K562 (cell line): ENCODE data around the gene UMODL1. TPM values are rescaled to one million over a fixed set of nuclear protein-coding genes. Genes with fewer than 3 reads are reported as not detected.
A peak's percentile ranks its signal among the peaks of the same experiment; 100 is the strongest.

Experiments
- ATAC-seq: fragments of 200-7000 bp; cut with Tn5 transposase; 3 replicates; pipeline ENCODE4 v1.9.1; 2020; ENCODE audit warnings: moderate library complexity
- BruUV-seq: library from RNA; stranded (reverse); fragments of 400-500 nt; replicated peaks from 2 replicates; lab custom pipeline; 2021; lab: Mats Ljungman, UMichigan
- CTCF ChIA-PET: fragments of 300-600 bp; formaldehyde crosslinking; extraction: SDS; loops from one replicate; lab custom pipeline; 2021; ENCODE audit warnings: low intra/inter-chr PET ratio; lab: Yijun Ruan, JAX
- POLR2A ChIA-PET: fragments of 300-600, 350-650 bp; sonication (Branson Sonifier 250); formaldehyde crosslinking; extraction: SDS; loops from one replicate; lab custom pipeline; 2021; ENCODE audit warnings: antibody characterized with exemption, inconsistent platforms; lab: Yijun Ruan, JAX
- DNase-seq, 4 experiments: peaks; one replicate each; pipeline versions ENCODE4 v3.0.0 to v3.0.0-alpha.2; 2011 to 2018; ENCODE audit warnings: low spot score in 3 of 4, mixed read lengths in 3 of 4; ENCODE audit errors: extremely low read depth in 1 of 4
- FAIRE-seq: peaks from 2 replicates; lab custom pipeline; 2011; peaks lifted over from hg19 to GRCh38; lab: Jason Lieb, UNC
- H2AFZ ChIP-seq: 2 replicates; pipeline ENCODE4 v1.6.0; 2011; ENCODE audit warnings: low read depth, low read length, control low read depth, inconsistent platforms
- H3K27ac ChIP-seq: fragments of 200-600 bp; 3 replicates; pipeline ENCODE4 v1.8.0; 2011; ENCODE audit warnings: low read depth, mild to moderate bottlenecking, control low read depth, inconsistent platforms, low read length, moderate library complexity, mixed read lengths; ENCODE audit errors: extremely low read depth
- H3K27me3 ChIP-seq, 2 experiments: fragments of 300-600 bp in 1 of 2; 2 replicates in 1 of 2; 3 replicates in 1 of 2; pipeline versions ENCODE4 v1.6.0 to v1.8.0; 2011; ENCODE audit warnings: inconsistent platforms in 2 of 2, low read length in 2 of 2, mild to moderate bottlenecking in 1 of 2, mixed read lengths in 1 of 2, moderate library complexity in 1 of 2; ENCODE audit not compliant: control insufficient read depth in 2 of 2, insufficient read depth in 2 of 2
- H3K36me3 ChIP-seq: fragments of 300-600 bp; 3 replicates; pipeline ENCODE4 v1.8.0; 2011; ENCODE audit warnings: mild to moderate bottlenecking, low read length, inconsistent platforms; ENCODE audit not compliant: control insufficient read depth, insufficient read depth
- H3K4me1 ChIP-seq, 2 experiments: fragments of 200-600 bp in 1 of 2; replicated peaks in 1 of 2; 2 replicates in 1 of 2; 3 replicates in 1 of 2; pipeline versions ENCODE4 v1.5.1 to v1.8.0; 2011; ENCODE audit warnings: inconsistent platforms in 2 of 2, low read length in 2 of 2, mild to moderate bottlenecking in 1 of 2, mixed read lengths in 1 of 2, moderate library complexity in 1 of 2; ENCODE audit not compliant: control insufficient read depth in 2 of 2, insufficient read depth in 2 of 2
- H3K4me2 ChIP-seq: 2 replicates; pipeline ENCODE4 v1.6.1; 2011; ENCODE audit warnings: low read length, control low read depth, inconsistent platforms, mixed read lengths; ENCODE audit not compliant: insufficient read depth
- H3K4me3 ChIP-seq: fragments of 200-600 bp; sonication (generic), shearing (Covaris generic); 2 replicates; pipeline ENCODE4 v1.5.1; 2016; ENCODE audit warnings: control low read depth, inconsistent platforms
- H3K79me2 ChIP-seq: fragments of 200-600 bp; 3 replicates; pipeline ENCODE4 v1.8.0; 2011; ENCODE audit warnings: low read length, inconsistent platforms; ENCODE audit not compliant: control insufficient read depth, insufficient read depth
- H3K9ac ChIP-seq, 2 experiments: 2 replicates each; pipeline versions ENCODE4 v1.6.0 to v1.6.1; 2011; ENCODE audit warnings: low read depth in 2 of 2, low read length in 2 of 2, control low read depth in 1 of 2, inconsistent platforms in 1 of 2, mild to moderate bottlenecking in 1 of 2, mixed read lengths in 1 of 2; ENCODE audit not compliant: insufficient read depth in 1 of 2
- H3K9me1 ChIP-seq: one replicate; pipeline ENCODE4 v1.6.0; 2011; ENCODE audit warnings: inconsistent platforms, mild to moderate bottlenecking, low read length, moderate library complexity; ENCODE audit not compliant: control insufficient read depth, insufficient read depth
- H3K9me3 ChIP-seq: replicated peaks from 2 replicates; pipeline ENCODE4 v1.5.1; 2011; ENCODE audit warnings: low read depth, low read length, inconsistent platforms; ENCODE audit not compliant: control insufficient read depth, insufficient read depth
- H4K20me1 ChIP-seq: replicated peaks from 2 replicates; pipeline ENCODE4 v1.6.1; 2011; ENCODE audit warnings: low read length, inconsistent platforms, mixed read lengths; ENCODE audit not compliant: control insufficient read depth, insufficient read depth
- BDP1 ChIP-seq: IDR thresholded peaks from 3 replicates; pipeline ENCODE4 v1.6.1; 2011; ENCODE audit not compliant: insufficient read length, insufficient read depth
- CEBPG ChIP-seq, 3 experiments: fragments of 200-800 bp in 1 of 3; sonication (Bioruptor generic) in 1 of 3; sonication (generic) in 1 of 3; formaldehyde crosslinking in 1 of 3; IDR thresholded peaks in 2 of 3; conservative IDR thresholded peaks in 1 of 3; 2 replicates each; pipeline versions ENCODE4 v1.6.1 to v1.8.0; 2016 to 2022; ENCODE audit warnings: missing compliant biosample characterization in 2 of 3, missing genetic modification characterization in 2 of 3, mild to moderate bottlenecking in 1 of 3, missing genetic modification reagents in 1 of 3
- E2F8 ChIP-seq: fragments of 450-650 bp; IDR thresholded peaks from 2 replicates; pipeline ENCODE4 v1.7.1; 2018; ENCODE audit warnings: mild to moderate bottlenecking, low read depth; ENCODE audit not compliant: partially characterized antibody
- FOXP4 ChIP-seq: sonication (generic); formaldehyde crosslinking; IDR thresholded peaks from 2 replicates; pipeline ENCODE4 v1.8.0; 2022; ENCODE audit warnings: mild to moderate bottlenecking, missing genetic modification reagents, borderline replicate concordance
- MTA3 ChIP-seq: fragments of 450-650 bp; formaldehyde crosslinking; IDR thresholded peaks from 2 replicates; pipeline ENCODE4 v1.6.1; 2017; ENCODE audit warnings: mild to moderate bottlenecking, borderline replicate concordance
- NFATC3 ChIP-seq: fragments of 450-650 bp; IDR thresholded peaks from 2 replicates; pipeline ENCODE4 v1.6.1; 2017; ENCODE audit warnings: mild to moderate bottlenecking
- PCBP1 ChIP-seq: fragments of 200-400 bp; formaldehyde crosslinking; IDR thresholded peaks from 2 replicates; pipeline ENCODE4 v1.6.1; 2018; ENCODE audit warnings: mild to moderate bottlenecking, low read depth, low read length; ENCODE audit not compliant: poor library complexity, severe bottlenecking
- ZNF354B ChIP-seq: fragments of 250-450 bp; sonication (Bioruptor Pico); IDR thresholded peaks from 2 replicates; pipeline ENCODE4 v1.4.0; 2020
- ZNF518B ChIP-seq: fragments of 250-450 bp; sonication (Bioruptor Pico); IDR thresholded peaks from 2 replicates; pipeline ENCODE4 v1.5.0; 2021; ENCODE audit warnings: mild to moderate bottlenecking, moderate library complexity
- WGBS: fragments of 100-300 bp; shearing (Covaris generic); methylation state at CpG from one replicate; pipeline ENCODE4 v1.1.6; 2016; ENCODE audit warnings: low coverage, mixed read lengths; ENCODE audit not compliant: insufficient coverage; ENCODE audit errors: missing lambda C conversion rate; 5-methylcytosine and 5-hydroxymethylcytosine counted together
- in situ Hi-C: fragments of 300-500 bp; cut with MboI; formaldehyde crosslinking; loops from 4 replicates; pipeline ENCODE4 v1.15.0; 2018; ENCODE audit warnings: inconsistent platforms, mixed read lengths
- intact Hi-C: fragments of 100-400 bp; cut with micrococcal nuclease; formaldehyde crosslinking; loops from 2 replicates; pipeline ENCODE4 v1.14.2; 2022
- polyA plus RNA-seq, 8 experiments: library from polyadenylated mRNA; depleted of rRNA in 4 of 8; stranded (reverse) in 5 of 8; unstranded in 3 of 8; fragments of >200 nt; fragmentation: Nextera tagmentation in 2 of 8; fragmentation: Illumina TruSeq in 1 of 8; extraction: Ambion mirVana in 2 of 8; extraction: Trizol in 1 of 8; gene quantifications; 2 replicates each; pipeline versions ENCODE4 v1.2.1 to v1.2.3, GENCODE V29; 2011 to 2014; ENCODE audit warnings: inconsistent platforms in 1 of 8, missing spikeins in 1 of 8
- total RNA-seq, 7 experiments: library from RNA; depleted of rRNA in 6 of 7; stranded (reverse); fragments of >200 nt in 6 of 7; fragmentation: Illumina TruSeq in 2 of 7; extraction: Trizol in 2 of 7; gene quantifications; 2 replicates each; pipeline versions ENCODE4 v1.2.1 to v1.2.3, GENCODE V29; 2011 to 2021; ENCODE audit warnings: low replicate concordance in 1 of 7

The UMODL1 gene
- total and polyA plus RNA-seq, 9 of the 15 experiments (the other 6 are each of a cell fraction or from before 2014, with no cell fraction given), result not detected

DNA sequence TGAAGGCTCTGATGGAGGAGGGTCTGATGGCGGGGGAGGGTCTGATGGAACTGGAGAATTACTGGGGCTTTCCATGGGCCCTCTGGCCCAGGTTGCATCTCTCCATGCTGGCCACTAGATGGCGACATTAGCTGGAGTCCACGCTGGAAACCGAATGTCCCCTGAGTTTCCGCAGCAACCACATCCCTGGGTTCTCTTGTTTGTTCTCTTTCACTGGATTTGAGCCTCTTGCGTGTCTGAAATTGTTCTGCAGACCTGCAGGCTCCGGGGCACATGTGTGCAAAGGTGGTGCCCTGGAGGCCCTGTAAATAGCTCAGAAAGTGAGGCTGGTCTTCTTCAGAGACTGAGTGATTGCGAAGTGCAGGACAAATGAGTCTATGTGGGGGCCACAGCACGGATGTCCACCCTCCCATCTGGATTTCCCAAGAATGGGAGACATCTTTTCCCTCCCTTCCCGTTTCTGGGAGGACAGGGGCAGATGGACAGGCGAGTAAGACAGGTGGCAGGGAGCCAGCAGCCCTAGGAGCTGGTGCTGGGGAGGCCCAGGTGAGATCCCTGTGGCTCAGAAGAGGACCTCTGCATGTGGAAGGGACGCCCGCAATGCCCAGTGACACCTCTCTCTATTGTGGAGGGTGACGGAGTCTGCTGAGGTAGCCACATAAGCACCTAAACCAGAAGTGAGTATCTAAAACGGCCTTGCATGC is 74.6 kb downstream of the UMODL1 start (continued):
- TF ChIP-seq NFATC3, result no peak
- TF ChIP-seq CEBPG (CRISPR knock-in tag; IDR thresholded peaks at IDR 0.05), result peak; percentile 12; the same call in 1 of the 2 replicates
- no peak for TF ChIP-seq CEBPG (tag; conservative IDR thresholded peaks at IDR 0.05 in 1 of 2, IDR thresholded peaks at IDR 0.05 in 1 of 2)
- TF ChIP-seq ZNF518B, result no peak
- no peak for TF ChIP-seq BDP1

DNA sequence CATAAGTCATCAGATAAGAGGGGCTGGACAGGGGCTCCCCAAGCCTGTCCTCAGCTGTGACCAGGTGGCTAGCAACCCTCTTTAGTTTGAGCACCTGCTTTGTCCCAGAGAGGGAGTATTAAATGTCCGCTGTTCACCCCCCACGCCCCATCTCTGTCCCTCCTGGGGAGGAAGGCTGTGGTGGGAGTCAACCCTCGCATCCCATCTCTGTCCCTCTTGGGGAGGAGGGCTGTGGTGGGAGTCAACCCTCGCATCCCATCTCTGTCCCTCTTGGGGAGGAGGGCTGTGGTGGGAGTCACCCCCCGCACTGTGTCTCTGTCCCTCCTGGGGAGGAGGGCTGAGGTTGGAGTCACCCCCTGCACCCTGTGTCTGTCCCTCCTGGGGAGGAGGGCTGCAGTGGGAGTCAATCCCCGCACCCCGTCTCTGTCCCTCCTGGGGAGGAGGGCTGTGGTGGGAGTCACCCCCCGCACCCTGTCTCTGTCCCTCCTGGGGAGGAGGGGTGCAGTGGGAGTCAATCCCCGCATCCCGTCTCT is 75.2 kb downstream of the UMODL1 start:
- H3K36me3 ChIP-seq, result no peaks in the 10 kb centered on the region
- H3K9me1 ChIP-seq, result no peaks in the 10 kb centered on the region
- no peak overlapping the region for H2AFZ ChIP-seq
- no peak for ATAC-seq
- no peaks in the 10 kb centered on the region for H3K79me2 ChIP-seq
- ChIA-PET POLR2A (no interaction called here), CTCF (interaction anchor here (1.7 to 2.3 kb wide), 2 partner anchors 112 to 303 kb away, joined by 6 to 27 read pairs; no protein-coding TSS in a partner anchor)
- no peak overlapping the region for H3K4me3 ChIP-seq
- no peak for DNase-seq
- no TSS peak for BruUV-seq
- 1% methylated on average over 9 of the region's 10 CpGs for WGBS
- intact Hi-C loops, result loop anchor here (5.0 kb wide), 1 partner anchor 306 kb away; no protein-coding TSS in a partner anchor
- H3K9ac ChIP-seq, result no peak overlapping the region; a peak in 1 of 4 replicates
- peaks cover 0 to 8% of the 10 kb centered on the region in 2 experiments; a peak in 1 of 5 replicates for H3K4me1 ChIP-seq
- no peak overlapping the region for H3K27ac ChIP-seq
- in situ Hi-C loops, result no loop called here
- H3K27me3 ChIP-seq, result peaks cover 28 to 70% of the 10 kb centered on the region in 2 experiments; a peak in 4 of 5 replicates
- no peak overlapping the region for H3K4me2 ChIP-seq
- H4K20me1 ChIP-seq, result peaks cover 28% of the 10 kb centered on the region; the same call in 1 of the 2 replicates
- FAIRE-seq, result no peak
- H3K9me3 ChIP-seq, result no peaks in the 10 kb centered on the region
- TF ChIP-seq FOXP4 (CRISPR knock-in tag) (no peak), PCBP1 (no peak), E2F8 (no peak), ZNF354B (CRISPR knock-in tag) (no peak), MTA3 (no peak)
